CD14-positive monocyte (primary cell): ENCODE data around the gene CBX6. TPM values are rescaled to one million over a fixed set of nuclear protein-coding genes. Genes with fewer than 3 reads are reported as not detected.
A peak's percentile ranks its signal among the peaks of the same experiment; 100 is the strongest.

Source experiments
- DNase-seq, 3 donors: peaks; one replicate each; pipeline ENCODE4 v3.0.0-alpha.2; 2011 to 2022
- H2AFZ ChIP-seq: 2 replicates; pipeline ENCODE4 v1.6.0; 2012; ENCODE audit warnings: mild to moderate bottlenecking, low read depth, low read length, inconsistent platforms; ENCODE audit not compliant: insufficient read depth, poor library complexity, severe bottlenecking
- H3K27ac ChIP-seq, 2 donors: 1 replicate in 1 of 2; 2 replicates in 1 of 2; pipeline ENCODE4 v1.5.1; 2012 to 2013; ENCODE audit warnings: low read length in 2 of 2, control low read depth in 1 of 2, inconsistent platforms in 1 of 2, low read depth in 1 of 2, mild to moderate bottlenecking in 1 of 2
- H3K27me3 ChIP-seq, 2 donors: one replicate each; pipeline versions ENCODE4 v1.6.0 to v1.6.1; 2011 to 2013; ENCODE audit warnings: low read length in 2 of 2; ENCODE audit not compliant: control insufficient read depth in 2 of 2, insufficient read depth in 2 of 2
- H3K36me3 ChIP-seq, 2 donors: replicated peaks in 1 of 2; 1 replicate in 1 of 2; 2 replicates in 1 of 2; pipeline versions ENCODE4 v1.5.1 to v1.6.1; 2012 to 2013; ENCODE audit warnings: low read length in 2 of 2, control low read depth in 1 of 2, inconsistent platforms in 1 of 2, mild to moderate bottlenecking in 1 of 2; ENCODE audit not compliant: insufficient read depth in 2 of 2, control insufficient read depth in 1 of 2
- H3K4me1 ChIP-seq, 2 donors: 1 replicate in 1 of 2; 2 replicates in 1 of 2; pipeline versions ENCODE4 v1.5.1 to v1.6.1; 2012 to 2013; ENCODE audit warnings: low read length in 2 of 2, control low read depth in 1 of 2, inconsistent platforms in 1 of 2, mild to moderate bottlenecking in 1 of 2, moderate library complexity in 1 of 2; ENCODE audit not compliant: insufficient read depth in 2 of 2, control insufficient read depth in 1 of 2
- H3K4me2 ChIP-seq: replicated peaks from 2 replicates; pipeline ENCODE3; 2012; ENCODE audit warnings: low read length, moderate library complexity, mild to moderate bottlenecking; ENCODE audit not compliant: poor library complexity, severe bottlenecking; ENCODE audit errors: extremely low read depth
- H3K4me3 ChIP-seq, 3 experiments: fragments of 200-600 bp in 1 of 3; sonication (generic) in 1 of 3; replicated peaks in 1 of 3; 1 replicate in 2 of 3; 2 replicates in 1 of 3; pipeline ENCODE4 v1.5.1; 2011 to 2013; ENCODE audit warnings: low read length in 3 of 3, mild to moderate bottlenecking in 3 of 3, control low read depth in 2 of 3, low read depth in 2 of 3, inconsistent platforms in 1 of 3, moderate library complexity in 1 of 3
- H3K79me2 ChIP-seq: 2 replicates; pipeline ENCODE4 v1.6.0; 2012; ENCODE audit warnings: mild to moderate bottlenecking, control low read depth, inconsistent platforms, low read length, moderate library complexity; ENCODE audit not compliant: insufficient read depth
- H3K9ac ChIP-seq: 2 replicates; pipeline ENCODE4 v1.6.0; 2017; ENCODE audit warnings: low read length, mild to moderate bottlenecking; ENCODE audit not compliant: insufficient read depth, poor library complexity, severe bottlenecking
- H3K9me3 ChIP-seq, 2 donors: replicated peaks in 1 of 2; 1 replicate in 1 of 2; 2 replicates in 1 of 2; pipeline versions ENCODE4 v1.5.1 to v1.6.1; 2012 to 2013; ENCODE audit warnings: low read length in 2 of 2, control low read depth in 1 of 2; ENCODE audit not compliant: control insufficient read depth in 1 of 2, insufficient read depth in 1 of 2
- H4K20me1 ChIP-seq: 2 replicates; pipeline ENCODE4 v1.6.0; 2012; ENCODE audit warnings: mild to moderate bottlenecking, low read length, control low read depth, moderate library complexity; ENCODE audit not compliant: insufficient read depth
- H3K27ac Mint-ChIP-seq, 7 donors: one replicate each; pipeline ENCODE4 v1.8.0; 2020; ENCODE audit warnings: mild to moderate bottlenecking in 7 of 7, mixed read lengths in 7 of 7, moderate library complexity in 6 of 7, inconsistent platforms in 2 of 7
- H3K27me3 Mint-ChIP-seq, 3 donors: one replicate each; pipeline ENCODE4 v1.8.0; 2021 to 2022; ENCODE audit warnings: low read depth in 3 of 3, mild to moderate bottlenecking in 3 of 3, mixed read lengths in 3 of 3, moderate library complexity in 3 of 3, inconsistent platforms in 1 of 3
- H3K36me3 Mint-ChIP-seq, 2 donors: one replicate each; pipeline ENCODE4 v1.8.0; 2020; ENCODE audit warnings: mixed read lengths in 2 of 2, inconsistent platforms in 1 of 2, mild to moderate bottlenecking in 1 of 2
- H3K4me1 Mint-ChIP-seq: one replicate; pipeline ENCODE4 v1.8.0; 2020; ENCODE audit warnings: mild to moderate bottlenecking, mixed read lengths
- H3K4me3 Mint-ChIP-seq, 2 donors: one replicate each; pipeline ENCODE4 v1.8.0; 2020; ENCODE audit warnings: mild to moderate bottlenecking in 2 of 2, mixed read lengths in 2 of 2, moderate library complexity in 1 of 2
- H3K9me3 Mint-ChIP-seq, 7 donors: one replicate each; pipeline ENCODE4 v1.8.0; 2020 to 2022; ENCODE audit warnings: mixed read lengths in 7 of 7, mild to moderate bottlenecking in 6 of 7, moderate library complexity in 6 of 7, inconsistent platforms in 2 of 7
- WGBS: methylation state at CpG from one replicate; pipeline ENCODE4 v1.1.5; 2013; ENCODE audit warnings: missing lambda C conversion rate; ENCODE audit not compliant: insufficient coverage; 5-methylcytosine and 5-hydroxymethylcytosine counted together
- intact Hi-C, 2 donors: fragments of 100-400 bp; cut with micrococcal nuclease; formaldehyde crosslinking; loops; one replicate each; pipeline versions ENCODE4 v1.15.0 to v1.15.1; 2023
- polyA plus RNA-seq, 3 donors: library from polyadenylated mRNA; depleted of rRNA in 1 of 3; unstranded in 2 of 3; stranded (reverse) in 1 of 3; fragments of 300-500 nt in 2 of 3; fragments of >200 nt in 1 of 3; fragmentation: Illumina TruSeq in 2 of 3; gene quantifications; 1 replicate in 2 of 3; 2 replicates in 1 of 3; pipeline ENCODE4 v1.2.3, GENCODE V29; 2012 to 2021
- TF ChIP-seq, protein P1 (sequence below): fragments of 200-600 bp; IDR thresholded peaks from one replicate; pipeline ENCODE4 v1.8.0; 2022; ENCODE audit warnings: antibody characterized with exemption, mild to moderate bottlenecking

Gene CBX6
- polyA plus RNA-seq, 3 donors, result 2.1 to 26.7 (median 5.0) TPM

DNA sequence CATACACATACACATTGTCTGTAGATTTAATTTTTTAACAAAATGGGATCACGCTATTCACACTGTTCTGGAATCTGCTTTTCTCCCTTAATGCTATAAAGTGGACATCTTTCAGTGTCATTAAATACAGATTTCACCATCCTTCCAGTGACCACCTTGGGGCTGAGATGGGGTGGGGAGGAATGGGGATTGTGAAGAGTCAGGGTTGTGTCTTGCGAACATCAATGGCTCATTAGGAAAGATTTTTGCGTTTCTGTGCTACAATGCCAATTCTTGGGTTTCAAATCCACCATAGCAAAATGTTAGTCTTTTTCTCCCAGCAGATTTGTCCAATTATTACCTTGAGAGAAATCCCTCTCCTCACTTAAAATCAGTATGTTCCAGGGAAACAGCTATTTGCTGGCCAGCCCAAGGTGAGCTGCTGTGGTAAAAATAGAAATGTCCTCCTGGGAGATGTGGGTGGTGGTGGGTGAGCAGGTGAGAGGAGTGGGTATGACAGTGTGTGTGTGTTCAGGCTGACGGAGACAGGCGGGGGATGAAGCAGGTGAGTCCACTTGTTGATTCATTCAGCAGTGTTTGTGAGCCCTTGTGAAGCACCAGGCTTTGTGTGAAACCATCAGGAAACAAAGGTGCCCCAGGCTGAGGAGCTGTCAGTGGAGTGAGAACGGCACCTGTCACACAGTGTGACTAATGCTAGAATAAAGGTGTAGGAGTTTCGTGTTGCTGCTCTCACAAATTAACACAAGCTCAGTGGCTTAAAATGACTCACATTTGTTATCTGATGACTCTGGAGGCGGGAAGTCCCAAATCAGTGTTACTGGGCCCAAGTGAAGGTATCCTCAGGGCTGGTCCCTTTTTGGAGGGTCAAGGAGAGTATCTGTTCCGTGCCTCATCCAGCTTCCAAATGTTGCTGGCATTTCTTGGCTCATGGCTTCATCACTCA lies 1.7 kb upstream of the CBX6 start:
- peaks cover 10 to 12% of the 10 kb centered on the region in 2 donors for H3K36me3 Mint-ChIP-seq
- H3K4me1 Mint-ChIP-seq, result peaks cover 27% of the 10 kb centered on the region

DNA sequence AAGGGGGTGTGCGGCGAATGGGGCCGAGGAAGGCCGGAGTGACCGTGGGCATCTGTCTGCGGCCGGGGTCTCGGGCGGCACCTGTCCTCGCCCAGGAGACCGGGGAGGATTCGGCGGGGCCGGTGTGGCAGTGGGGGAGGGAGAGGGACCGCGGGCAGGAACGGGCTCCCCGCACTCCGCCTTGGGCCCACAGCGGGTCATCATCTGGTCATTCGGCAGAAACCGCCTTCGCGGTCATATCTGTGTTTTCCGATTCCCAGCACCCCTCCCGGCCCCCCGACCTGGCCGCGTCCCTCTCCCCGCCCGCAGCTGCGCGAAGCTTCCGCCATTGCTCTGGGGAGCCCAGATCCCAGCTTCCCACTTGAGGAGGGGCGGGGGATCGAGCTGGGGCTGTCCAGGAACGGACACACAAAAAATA lies 824 bp upstream of the CBX6 start:
- peaks cover 29 to 43% of the 10 kb centered on the region in 2 donors for H3K4me1 ChIP-seq
- H3K9me3 ChIP-seq, result no peaks in the 10 kb centered on the region
- intact Hi-C loops, result loop anchor here (2.0 to 10.0 kb wide), 8 partner anchors 79 to 452 kb away; partner anchors contain the start of genes CBX7 (in 1 of the 2), RPL3 (in 1 of the 2) and SUN2 (in 1 of the 2)
- Mint-ChIP-seq H3K27ac (peak overlapping the region; percentile 87 to 97 (median 92)), H3K4me3 (peak overlapping the region; percentile 95), H3K36me3 (peaks cover 18 to 21% of the 10 kb centered on the region in 2 donors), H3K27me3 (peaks cover 9 to 27% (median 24%) of the 10 kb centered on the region in 3 donors), H3K9me3 (no peaks in the 10 kb centered on the region), H3K4me1 (peaks cover 32% of the 10 kb centered on the region)
- H3K27me3 ChIP-seq, result peaks cover 0 to 16% of the 10 kb centered on the region in 2 donors
- H3K9ac ChIP-seq, result peak overlapping the region; percentile 77
- H3K4me2 ChIP-seq, result peak overlapping the region; percentile 98
- peaks cover 26% of the 10 kb centered on the region for H4K20me1 ChIP-seq
- peak overlapping the region; percentile 99 for H2AFZ ChIP-seq
- WGBS, result 0% methylated on average over 28 of the region's 37 CpGs
- TF ChIP-seq, protein P1, sequence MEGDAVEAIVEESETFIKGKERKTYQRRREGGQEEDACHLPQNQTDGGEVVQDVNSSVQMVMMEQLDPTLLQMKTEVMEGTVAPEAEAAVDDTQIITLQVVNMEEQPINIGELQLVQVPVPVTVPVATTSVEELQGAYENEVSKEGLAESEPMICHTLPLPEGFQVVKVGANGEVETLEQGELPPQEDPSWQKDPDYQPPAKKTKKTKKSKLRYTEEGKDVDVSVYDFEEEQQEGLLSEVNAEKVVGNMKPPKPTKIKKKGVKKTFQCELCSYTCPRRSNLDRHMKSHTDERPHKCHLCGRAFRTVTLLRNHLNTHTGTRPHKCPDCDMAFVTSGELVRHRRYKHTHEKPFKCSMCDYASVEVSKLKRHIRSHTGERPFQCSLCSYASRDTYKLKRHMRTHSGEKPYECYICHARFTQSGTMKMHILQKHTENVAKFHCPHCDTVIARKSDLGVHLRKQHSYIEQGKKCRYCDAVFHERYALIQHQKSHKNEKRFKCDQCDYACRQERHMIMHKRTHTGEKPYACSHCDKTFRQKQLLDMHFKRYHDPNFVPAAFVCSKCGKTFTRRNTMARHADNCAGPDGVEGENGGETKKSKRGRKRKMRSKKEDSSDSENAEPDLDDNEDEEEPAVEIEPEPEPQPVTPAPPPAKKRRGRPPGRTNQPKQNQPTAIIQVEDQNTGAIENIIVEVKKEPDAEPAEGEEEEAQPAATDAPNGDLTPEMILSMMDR, result no peak
- peak in 2 of 3 donors; percentile 18 to 33 for DNase-seq
- H3K27ac ChIP-seq, result peak overlapping the region; percentile 33 to 75
- peak overlapping the region; percentile 90 to 95 (median 93) for H3K4me3 ChIP-seq
- H3K36me3 ChIP-seq, result peaks cover 6 to 11% of the 10 kb centered on the region in 2 donors
- H3K79me2 ChIP-seq, result peaks cover 18% of the 10 kb centered on the region

More for the DNA sequence above, 1.7 kb upstream of the CBX6 start:
- Histone ChIP-seq H3K9me3 (no peaks in the 10 kb centered on the region), H3K79me2 (peaks cover 14% of the 10 kb centered on the region), H3K4me3 (peak overlapping the region in 1 of 3 experiments; percentile 95), H3K27me3 (peaks cover 0 to 16% of the 10 kb centered on the region in 2 donors), H3K4me1 (peaks cover 29 to 42% of the 10 kb centered on the region in 2 donors), H2AFZ (no peak overlapping the region), H3K36me3 (peaks cover 0 to 6% of the 10 kb centered on the region in 2 donors), H4K20me1 (peaks cover 17% of the 10 kb centered on the region), H3K4me2 (peak overlapping the region; percentile 98), H3K9ac (no peak overlapping the region), H3K27ac (no peak overlapping the region)
- TF ChIP-seq, protein P1, result no peak
- DNase-seq, result peak in 1 of 3 donors; percentile 49
- peak overlapping the region; percentile 95 for H3K4me3 Mint-ChIP-seq
- intact Hi-C loops, result loop anchor here (2.0 to 10.0 kb wide), 8 partner anchors 79 to 451 kb away; partner anchors contain the start of genes CBX7 (in 1 of the 2), RPL3 (in 1 of the 2) and SUN2 (in 1 of the 2)
- peak overlapping the region in 2 of 7 donors; percentile 2 to 45 for H3K27ac Mint-ChIP-seq
- H3K27me3 Mint-ChIP-seq, result peaks cover 9 to 30% (median 25%) of the 10 kb centered on the region in 3 donors
- WGBS, result 88% methylated on average over 4 of the region's 9 CpGs
- no peaks in the 10 kb centered on the region for H3K9me3 Mint-ChIP-seq
